Measurements from ENCODE around the gene KDM3A.
A peak's percentile ranks its signal among the peaks of the same experiment; 100 is the strongest.

KDM3A gene

DNA sequence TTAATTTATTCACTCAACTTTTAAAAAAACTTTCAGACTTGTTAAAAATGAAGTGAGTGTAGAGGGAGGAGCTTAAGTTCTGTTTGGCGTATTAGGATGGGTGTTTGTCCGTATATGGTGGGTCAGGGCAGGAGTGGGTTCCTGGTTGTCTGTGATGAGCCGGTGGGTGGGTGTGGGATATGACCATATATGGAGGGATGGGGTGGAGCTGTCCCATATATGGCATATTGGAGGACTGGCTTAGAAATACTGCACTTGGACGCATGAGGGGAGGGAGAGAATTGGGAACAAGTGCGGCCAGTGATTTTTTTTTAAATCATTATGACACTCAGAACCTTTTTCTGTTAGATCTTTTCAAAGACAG lies 1.5 kb downstream of the KDM3A start:
- TF ChIP-seq, protein P1, sequence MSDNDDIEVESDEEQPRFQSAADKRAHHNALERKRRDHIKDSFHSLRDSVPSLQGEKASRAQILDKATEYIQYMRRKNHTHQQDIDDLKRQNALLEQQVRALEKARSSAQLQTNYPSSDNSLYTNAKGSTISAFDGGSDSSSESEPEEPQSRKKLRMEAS (IDR thresholded peaks at IDR 0.05; ENCODE audit: low read depth, low read length), result no peak
- TF ChIP-seq, protein P2, sequence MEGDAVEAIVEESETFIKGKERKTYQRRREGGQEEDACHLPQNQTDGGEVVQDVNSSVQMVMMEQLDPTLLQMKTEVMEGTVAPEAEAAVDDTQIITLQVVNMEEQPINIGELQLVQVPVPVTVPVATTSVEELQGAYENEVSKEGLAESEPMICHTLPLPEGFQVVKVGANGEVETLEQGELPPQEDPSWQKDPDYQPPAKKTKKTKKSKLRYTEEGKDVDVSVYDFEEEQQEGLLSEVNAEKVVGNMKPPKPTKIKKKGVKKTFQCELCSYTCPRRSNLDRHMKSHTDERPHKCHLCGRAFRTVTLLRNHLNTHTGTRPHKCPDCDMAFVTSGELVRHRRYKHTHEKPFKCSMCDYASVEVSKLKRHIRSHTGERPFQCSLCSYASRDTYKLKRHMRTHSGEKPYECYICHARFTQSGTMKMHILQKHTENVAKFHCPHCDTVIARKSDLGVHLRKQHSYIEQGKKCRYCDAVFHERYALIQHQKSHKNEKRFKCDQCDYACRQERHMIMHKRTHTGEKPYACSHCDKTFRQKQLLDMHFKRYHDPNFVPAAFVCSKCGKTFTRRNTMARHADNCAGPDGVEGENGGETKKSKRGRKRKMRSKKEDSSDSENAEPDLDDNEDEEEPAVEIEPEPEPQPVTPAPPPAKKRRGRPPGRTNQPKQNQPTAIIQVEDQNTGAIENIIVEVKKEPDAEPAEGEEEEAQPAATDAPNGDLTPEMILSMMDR (IDR thresholded peaks at IDR 0.05; ENCODE audit: low read depth, low read length), result no peak
- no peak for TF ChIP-seq MYC (IDR thresholded peaks at IDR 0.05; ENCODE audit: low read depth, low read length)
- TF ChIP-seq POLR2A (IDR thresholded peaks at IDR 0.05; ENCODE audit: extremely low read depth, insufficient read length), result no peak
- peak overlapping the region; percentile 75 for H3K4me3 ChIP-seq (ENCODE audit: low read depth, low read length)
- peak; percentile 90 for DNase-seq (ENCODE audit: low read depth)

DNA sequence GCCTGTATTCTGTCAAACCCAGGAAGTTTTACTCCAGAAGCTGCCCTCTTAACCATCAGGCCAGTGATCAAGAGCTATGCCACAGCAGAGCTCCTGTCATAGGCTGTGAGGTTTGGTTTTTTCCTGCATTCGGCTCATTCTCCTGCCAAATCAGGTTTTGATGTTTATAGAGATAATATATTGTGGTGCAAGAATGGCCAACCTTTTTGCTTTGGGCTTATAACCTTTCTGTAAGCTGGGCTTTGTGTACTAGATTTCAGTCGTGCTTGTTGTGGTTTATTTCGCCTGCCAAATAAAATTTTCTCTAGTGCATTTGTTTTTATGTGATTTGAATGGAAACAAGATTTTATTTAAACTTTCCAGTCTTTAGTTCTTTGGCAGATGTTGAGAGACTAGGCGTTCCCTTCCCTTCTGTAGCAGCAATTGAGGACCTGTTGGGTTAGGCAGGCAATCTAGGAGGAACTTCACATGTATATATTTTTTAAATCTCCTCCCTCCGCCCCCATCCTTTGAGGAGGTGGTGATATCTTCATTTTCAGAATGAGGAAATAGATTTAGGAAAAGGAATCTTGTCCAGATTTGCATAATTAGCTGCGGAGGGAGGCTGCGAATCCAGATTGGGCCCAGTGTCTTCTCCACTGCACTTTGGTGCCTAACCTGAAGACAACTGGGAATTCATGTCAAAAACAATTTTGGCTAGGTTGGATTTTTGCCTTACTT lies 2.6 kb downstream of the KDM3A start:
- DNase-seq (ENCODE audit: low read depth), result no peak
- TF ChIP-seq MYC (IDR thresholded peaks at IDR 0.05; ENCODE audit: low read depth, low read length), result no peak
- TF ChIP-seq, protein P2 (IDR thresholded peaks at IDR 0.05; ENCODE audit: low read depth, low read length), result no peak
- TF ChIP-seq, protein P1 (IDR thresholded peaks at IDR 0.05; ENCODE audit: low read depth, low read length), result no peak
- no peak for TF ChIP-seq POLR2A (IDR thresholded peaks at IDR 0.05; ENCODE audit: extremely low read depth, insufficient read length)
- peak overlapping the region; percentile 75 for H3K4me3 ChIP-seq (ENCODE audit: low read depth, low read length)

DNA sequence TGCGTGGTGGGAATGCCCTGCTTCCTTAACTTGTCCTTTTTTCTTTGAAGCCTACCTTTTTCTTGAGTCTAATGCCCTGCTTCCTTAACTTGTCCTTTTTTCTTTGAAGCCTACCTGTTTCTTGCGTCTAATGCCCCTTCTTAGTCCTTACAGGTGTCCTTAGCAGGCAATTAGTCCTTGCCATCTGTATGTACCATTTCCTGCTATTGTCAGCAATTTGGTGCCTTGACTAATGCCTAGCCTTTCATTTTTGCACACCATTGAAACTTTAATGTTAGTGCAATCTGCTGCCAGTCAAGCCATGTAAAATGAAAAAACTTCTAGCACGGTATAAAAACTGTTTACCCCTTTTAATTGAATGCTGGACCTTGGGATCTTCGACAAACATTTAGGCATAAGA lies 4.3 kb downstream of the KDM3A start:
- DNase-seq (ENCODE audit: low read depth), result no peak
- TF ChIP-seq POLR2A (IDR thresholded peaks at IDR 0.05; ENCODE audit: extremely low read depth, insufficient read length) (no peak), MYC (IDR thresholded peaks at IDR 0.05; ENCODE audit: low read depth, low read length) (no peak)
- TF ChIP-seq, protein P2 (IDR thresholded peaks at IDR 0.05; ENCODE audit: low read depth, low read length), result no peak
- TF ChIP-seq, protein P1 (IDR thresholded peaks at IDR 0.05; ENCODE audit: low read depth, low read length), result no peak
- H3K4me3 ChIP-seq (ENCODE audit: low read depth, low read length), result peak overlapping the region; percentile 7

DNA sequence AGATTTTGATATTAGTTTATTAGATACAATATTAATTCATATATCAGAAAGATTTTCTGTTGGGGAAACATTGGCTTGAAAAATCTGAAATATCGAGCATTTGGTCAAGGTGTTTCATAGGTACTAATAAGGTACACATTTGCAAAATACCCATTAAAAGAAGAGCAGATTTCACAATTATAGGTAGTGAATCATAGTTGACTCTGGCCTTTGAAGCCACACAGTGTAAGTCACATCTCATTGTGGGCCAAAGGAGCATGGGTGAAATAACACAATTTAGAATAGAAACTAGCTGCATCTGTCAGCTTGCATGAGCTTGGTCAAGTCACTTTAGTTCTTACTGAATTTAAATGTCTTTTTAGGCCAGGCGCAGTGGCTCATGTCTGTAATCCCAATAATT lies 4.9 kb downstream of the KDM3A start:
- TF ChIP-seq, protein P1 (IDR thresholded peaks at IDR 0.05; ENCODE audit: low read depth, low read length), result no peak
- TF ChIP-seq MYC (IDR thresholded peaks at IDR 0.05; ENCODE audit: low read depth, low read length) (no peak), POLR2A (IDR thresholded peaks at IDR 0.05; ENCODE audit: extremely low read depth, insufficient read length) (no peak)
- TF ChIP-seq, protein P2 (IDR thresholded peaks at IDR 0.05; ENCODE audit: low read depth, low read length), result no peak
- no peak overlapping the region for H3K4me3 ChIP-seq (ENCODE audit: low read depth, low read length)
- no peak for DNase-seq (ENCODE audit: low read depth)

DNA sequence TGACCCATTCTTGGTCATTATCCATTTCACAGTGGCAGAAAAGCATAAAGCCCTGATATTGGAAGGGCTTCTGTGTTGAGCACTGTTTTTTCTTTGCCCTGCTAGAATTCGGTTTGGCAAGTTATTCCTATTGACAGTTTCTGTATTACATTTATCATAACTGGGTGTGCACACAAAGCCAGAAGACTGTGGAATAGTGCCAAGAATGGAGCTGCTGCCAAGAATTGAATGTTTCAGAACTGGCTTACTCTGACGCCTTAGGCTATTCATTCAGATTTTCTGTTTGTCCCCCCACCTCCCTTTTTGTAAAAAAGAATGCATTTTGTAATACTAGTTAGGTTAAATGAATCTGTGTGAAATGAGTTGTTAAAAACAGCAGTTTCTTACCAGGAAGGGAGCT lies 12.7 kb downstream of the KDM3A start:
- DNase-seq (ENCODE audit: low read depth), result no peak
- TF ChIP-seq, protein P1 (IDR thresholded peaks at IDR 0.05; ENCODE audit: low read depth, low read length), result no peak
- TF ChIP-seq MYC (IDR thresholded peaks at IDR 0.05; ENCODE audit: low read depth, low read length), result no peak
- H3K4me3 ChIP-seq (ENCODE audit: low read depth, low read length), result no peak overlapping the region

DNA sequence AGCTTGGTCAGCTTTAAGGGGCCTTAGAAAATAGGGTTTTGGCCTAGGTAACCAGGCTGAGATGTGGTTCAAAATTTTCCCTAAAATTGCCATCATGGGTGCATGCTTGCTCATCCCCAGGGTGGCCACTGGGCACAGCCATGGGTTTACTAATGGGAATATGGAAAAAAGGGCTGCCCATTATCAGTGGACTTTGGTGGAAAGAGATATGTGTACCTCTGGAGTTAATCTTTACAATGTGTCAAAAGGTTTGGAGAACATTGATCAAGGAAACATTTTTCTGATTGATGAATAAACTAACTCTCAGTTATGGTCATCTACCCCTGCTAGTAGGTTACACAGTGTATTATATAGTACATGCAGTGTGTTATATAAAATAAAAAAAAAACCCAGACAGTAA lies 13.1 kb downstream of the KDM3A start:
- H3K4me3 ChIP-seq (ENCODE audit: low read depth, low read length), result no peak overlapping the region
- no peak for DNase-seq (ENCODE audit: low read depth)
- no peak for TF ChIP-seq MYC (IDR thresholded peaks at IDR 0.05; ENCODE audit: low read depth, low read length)
- TF ChIP-seq, protein P1 (IDR thresholded peaks at IDR 0.05; ENCODE audit: low read depth, low read length), result no peak
- TF ChIP-seq, protein P2 (IDR thresholded peaks at IDR 0.05; ENCODE audit: low read depth, low read length), result no peak
- TF ChIP-seq POLR2A (IDR thresholded peaks at IDR 0.05; ENCODE audit: extremely low read depth, insufficient read length), result no peak

Measured in NB4 (cell line).